ENCODE results near the gene PER1. TPM values are rescaled to one million over a fixed set of nuclear protein-coding genes. Genes with fewer than 3 reads are reported as not detected.
A peak's percentile ranks its signal among the peaks of the same experiment; 100 is the strongest.

Gene PER1
- total and polyA plus RNA-seq, 9 of the 15 experiments (the other 6 are each of a cell fraction or from before 2014, with no cell fraction given): 0.13 to 26.0 (median 3.4) TPM

DNA sequence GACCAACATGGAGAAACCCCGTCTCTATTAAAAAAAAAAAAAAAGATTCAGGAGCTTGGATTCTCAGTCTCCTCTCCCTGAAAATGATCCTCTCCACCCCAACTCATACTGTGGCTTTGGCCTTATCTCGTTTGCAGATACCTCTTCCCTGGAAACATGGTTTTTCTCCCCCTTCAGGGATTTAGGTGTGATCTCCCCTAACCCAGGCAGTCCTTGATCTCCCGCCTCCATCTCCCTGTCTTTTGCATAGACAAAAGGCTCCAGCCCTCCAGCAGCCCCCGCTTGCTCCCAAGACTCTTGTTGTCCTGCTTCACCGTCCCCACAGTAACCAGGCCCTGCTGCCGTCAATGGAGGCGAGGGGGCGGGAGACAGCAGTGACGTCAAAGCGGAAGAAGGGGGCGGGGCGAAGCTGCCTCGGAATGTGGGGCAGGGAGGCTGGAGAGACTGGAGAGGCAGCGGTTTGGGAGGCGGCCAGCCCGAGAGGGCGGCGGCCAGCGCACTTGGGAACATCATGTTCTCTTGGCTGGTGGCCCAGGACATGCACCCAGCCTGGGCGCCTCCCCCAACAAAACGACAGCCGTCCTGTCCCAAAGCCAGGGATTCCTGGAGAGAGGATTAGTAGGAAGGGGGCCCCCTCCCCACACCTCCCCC is 1.9 kb upstream of the PER1 start (continued):
- TF ChIP-seq POLR2G (IDR thresholded peaks at IDR 0.05; ENCODE audit: low read depth, low read length): peak; percentile 62
- no peak for TF ChIP-seq RBM14 (IDR thresholded peaks at IDR 0.05; ENCODE audit: borderline replicate concordance, insufficient read depth, low read depth, low read length)
- peak; percentile 61; the same call in 1 of the 2 replicates for TF ChIP-seq FOXJ3 (CRISPR knock-in tag; IDR thresholded peaks at IDR 0.05)
- TF ChIP-seq, protein P1, sequence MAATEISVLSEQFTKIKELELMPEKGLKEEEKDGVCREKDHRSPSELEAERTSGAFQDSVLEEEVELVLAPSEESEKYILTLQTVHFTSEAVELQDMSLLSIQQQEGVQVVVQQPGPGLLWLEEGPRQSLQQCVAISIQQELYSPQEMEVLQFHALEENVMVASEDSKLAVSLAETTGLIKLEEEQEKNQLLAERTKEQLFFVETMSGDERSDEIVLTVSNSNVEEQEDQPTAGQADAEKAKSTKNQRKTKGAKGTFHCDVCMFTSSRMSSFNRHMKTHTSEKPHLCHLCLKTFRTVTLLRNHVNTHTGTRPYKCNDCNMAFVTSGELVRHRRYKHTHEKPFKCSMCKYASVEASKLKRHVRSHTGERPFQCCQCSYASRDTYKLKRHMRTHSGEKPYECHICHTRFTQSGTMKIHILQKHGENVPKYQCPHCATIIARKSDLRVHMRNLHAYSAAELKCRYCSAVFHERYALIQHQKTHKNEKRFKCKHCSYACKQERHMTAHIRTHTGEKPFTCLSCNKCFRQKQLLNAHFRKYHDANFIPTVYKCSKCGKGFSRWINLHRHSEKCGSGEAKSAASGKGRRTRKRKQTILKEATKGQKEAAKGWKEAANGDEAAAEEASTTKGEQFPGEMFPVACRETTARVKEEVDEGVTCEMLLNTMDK (IDR thresholded peaks at IDR 0.05; ENCODE audit: borderline replicate concordance, insufficient read depth, low read depth, low read length, poor library complexity, severe bottlenecking): no peak
- no peak for TF ChIP-seq CBX1 (IDR thresholded peaks at IDR 0.05; ENCODE audit: low read depth)
- no peak for TF ChIP-seq SRSF3 (IDR thresholded peaks at IDR 0.05; ENCODE audit: insufficient read depth, low read length)
- TF ChIP-seq SPI1 (IDR thresholded peaks at IDR 0.05; ENCODE audit: borderline replicate concordance, low read depth, low read length): no peak
- no peak for TF ChIP-seq POLR2H (tag; IDR thresholded peaks at IDR 0.05; ENCODE audit: low read depth)
- TF ChIP-seq ZNF444 (CRISPR knock-in tag; IDR thresholded peaks at IDR 0.05): no peak
- TF ChIP-seq, protein P2, sequence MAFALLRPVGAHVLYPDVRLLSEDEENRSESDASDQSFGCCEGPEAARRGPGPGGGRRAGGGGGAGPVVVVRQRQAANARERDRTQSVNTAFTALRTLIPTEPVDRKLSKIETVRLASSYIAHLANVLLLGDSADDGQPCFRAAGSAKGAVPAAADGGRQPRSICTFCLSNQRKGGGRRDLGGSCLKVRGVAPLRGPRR (CRISPR knock-in tag; IDR thresholded peaks at IDR 0.05): no peak
- no peak for TF ChIP-seq ZFPM2 (CRISPR knock-in tag; IDR thresholded peaks at IDR 0.05)
- TF ChIP-seq SMAD1 (IDR thresholded peaks at IDR 0.05; ENCODE audit: low read depth, low read length, partially characterized antibody): no peak
- peak; percentile 69 to 77 for TF ChIP-seq MAZ (CRISPR knock-in tag; conservative IDR thresholded peaks at IDR 0.05 in 1 of 2, IDR thresholded peaks at IDR 0.05 in 1 of 2)
- no peak for TF ChIP-seq MCM2 (IDR thresholded peaks at IDR 0.05; ENCODE audit: low read depth)
- TF ChIP-seq RFX1 (IDR thresholded peaks at IDR 0.05): peak; percentile 84
- no peak for TF ChIP-seq PTBP1 (IDR thresholded peaks at IDR 0.05; ENCODE audit: low read depth, low read length)
- TF ChIP-seq NBN (IDR thresholded peaks at IDR 0.05; ENCODE audit: low read depth): 0 out of 2 replicates have a peak, but pooled peaks have one; percentile 26
- TF ChIP-seq ZNF644 (tag; IDR thresholded peaks at IDR 0.05; ENCODE audit: low read depth): no peak
- no peak for TF ChIP-seq CEBPZ (IDR thresholded peaks at IDR 0.05; ENCODE audit: borderline replicate concordance, low read depth, low read length)
- no peak; a peak in 1 of 4 replicates for TF ChIP-seq RAD21 (CRISPR knock-in tag; conservative IDR thresholded peaks at IDR 0.05 in 1 of 2, IDR thresholded peaks at IDR 0.05 in 1 of 2)
- TF ChIP-seq MAX (CRISPR knock-in tag; IDR thresholded peaks at IDR 0.05): peak; percentile 32; the same call in 1 of the 2 replicates
- TF ChIP-seq BRF1 (IDR thresholded peaks at IDR 0.05; ENCODE audit: borderline replicate concordance, extremely low read depth, insufficient read length): no peak

Data from K562 (cell line).